NCI-H2107 treated with DMSO at 0.1 percent for 48 hours (cell line): ENCODE results near the gene TP53BP2.
"Not testable (repeated sequence)": the region's sequence is repeated elsewhere in the genome, so short reads cannot be mapped to it uniquely, and the experiment has no call there.

Experiments
- DNase-seq: peaks from one replicate; lab custom pipeline; 2025; ENCODE audit not compliant: unreplicated experiment; lab: John Stamatoyannopoulos, UW

TP53BP2 gene, protein sequence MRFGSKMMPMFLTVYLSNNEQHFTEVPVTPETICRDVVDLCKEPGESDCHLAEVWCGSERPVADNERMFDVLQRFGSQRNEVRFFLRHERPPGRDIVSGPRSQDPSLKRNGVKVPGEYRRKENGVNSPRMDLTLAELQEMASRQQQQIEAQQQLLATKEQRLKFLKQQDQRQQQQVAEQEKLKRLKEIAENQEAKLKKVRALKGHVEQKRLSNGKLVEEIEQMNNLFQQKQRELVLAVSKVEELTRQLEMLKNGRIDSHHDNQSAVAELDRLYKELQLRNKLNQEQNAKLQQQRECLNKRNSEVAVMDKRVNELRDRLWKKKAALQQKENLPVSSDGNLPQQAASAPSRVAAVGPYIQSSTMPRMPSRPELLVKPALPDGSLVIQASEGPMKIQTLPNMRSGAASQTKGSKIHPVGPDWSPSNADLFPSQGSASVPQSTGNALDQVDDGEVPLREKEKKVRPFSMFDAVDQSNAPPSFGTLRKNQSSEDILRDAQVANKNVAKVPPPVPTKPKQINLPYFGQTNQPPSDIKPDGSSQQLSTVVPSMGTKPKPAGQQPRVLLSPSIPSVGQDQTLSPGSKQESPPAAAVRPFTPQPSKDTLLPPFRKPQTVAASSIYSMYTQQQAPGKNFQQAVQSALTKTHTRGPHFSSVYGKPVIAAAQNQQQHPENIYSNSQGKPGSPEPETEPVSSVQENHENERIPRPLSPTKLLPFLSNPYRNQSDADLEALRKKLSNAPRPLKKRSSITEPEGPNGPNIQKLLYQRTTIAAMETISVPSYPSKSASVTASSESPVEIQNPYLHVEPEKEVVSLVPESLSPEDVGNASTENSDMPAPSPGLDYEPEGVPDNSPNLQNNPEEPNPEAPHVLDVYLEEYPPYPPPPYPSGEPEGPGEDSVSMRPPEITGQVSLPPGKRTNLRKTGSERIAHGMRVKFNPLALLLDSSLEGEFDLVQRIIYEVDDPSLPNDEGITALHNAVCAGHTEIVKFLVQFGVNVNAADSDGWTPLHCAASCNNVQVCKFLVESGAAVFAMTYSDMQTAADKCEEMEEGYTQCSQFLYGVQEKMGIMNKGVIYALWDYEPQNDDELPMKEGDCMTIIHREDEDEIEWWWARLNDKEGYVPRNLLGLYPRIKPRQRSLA

GRCh38 chr1:223845810-223846682 lies at the start of gene TP53BP2:
Gene TP53BP2, minus strand, starts transcription at chr1:223845947. Its CDS starts 267 bp downstream, at chr1:223845680.
- DNase-seq, result peak; percentile 83

DNA sequence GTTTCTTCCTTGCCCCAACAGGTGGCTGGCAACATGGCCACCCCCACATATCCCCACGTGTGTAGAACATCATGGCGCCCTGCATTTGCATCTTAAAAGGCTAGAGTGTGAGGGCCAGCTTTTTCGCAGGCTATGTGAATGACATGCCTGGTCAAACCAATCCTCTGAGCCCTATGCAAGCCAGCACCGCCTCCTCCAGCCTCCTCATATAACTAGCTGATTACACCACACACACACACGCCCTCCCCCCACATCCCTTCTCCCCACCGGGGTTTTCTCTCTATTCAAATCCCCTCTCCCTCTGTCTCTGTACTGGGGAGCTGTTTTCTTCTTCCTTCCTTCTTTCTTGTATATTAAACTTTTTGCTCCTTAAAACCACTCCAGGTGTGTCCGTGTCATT lies 44.7 kb upstream of the TP53BP2 start:
- DNase-seq, result not testable (repeated sequence)

- not testable (repeated sequence) for DNase-seq
Observed at GRCh38 chr1:223889319-223889718, 43.6 kb upstream of the TP53BP2 start.

GRCh38 chr1:223887747-223888418 lies 42.1 kb upstream of the TP53BP2 start:
- no peak for DNase-seq

DNA sequence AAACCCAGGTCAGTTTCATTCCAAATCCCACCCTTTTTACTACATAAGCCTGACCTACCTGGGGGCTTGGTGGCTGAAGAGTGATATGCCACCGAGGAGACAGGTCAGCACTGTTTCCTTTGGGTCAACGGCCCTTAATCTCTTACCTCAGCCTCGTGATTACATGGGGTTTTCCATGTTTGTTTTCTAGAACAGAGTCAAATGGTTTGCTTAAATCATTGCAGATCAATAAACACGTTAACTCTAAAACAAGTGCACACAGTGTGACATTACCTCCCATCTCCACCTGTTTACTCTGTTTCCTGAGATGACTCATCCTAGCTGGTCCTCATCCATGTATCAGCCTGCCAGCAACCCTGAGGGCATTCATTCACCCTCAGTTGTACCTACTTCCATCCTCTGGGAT lies 40.8 kb upstream of the TP53BP2 start:
- peak; percentile 75 for DNase-seq

DNA sequence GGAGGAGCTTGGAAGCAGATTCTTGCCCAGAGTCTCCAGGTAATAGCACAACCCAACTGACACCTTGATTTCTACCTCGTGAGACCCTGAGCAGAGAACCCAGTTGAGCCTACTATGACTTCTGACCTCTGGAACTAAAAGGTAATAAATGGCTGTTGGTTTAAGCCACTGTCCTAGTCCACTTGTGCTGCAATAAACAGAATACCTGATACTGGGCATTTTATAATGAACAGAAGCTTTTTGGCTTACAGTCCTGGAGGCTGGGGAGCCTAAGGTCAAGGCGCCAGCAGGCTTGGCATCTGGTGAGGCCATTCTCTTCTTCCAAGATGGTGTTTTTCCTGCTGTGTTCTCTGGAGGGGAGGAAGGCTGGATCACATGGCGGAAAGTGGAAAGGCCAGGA lies 39.9 kb upstream of the TP53BP2 start:
- DNase-seq, result no peak

GRCh38 chr1:223878598-223879325 lies 33.0 kb upstream of the TP53BP2 start:
- DNase-seq, result no peak

DNA sequence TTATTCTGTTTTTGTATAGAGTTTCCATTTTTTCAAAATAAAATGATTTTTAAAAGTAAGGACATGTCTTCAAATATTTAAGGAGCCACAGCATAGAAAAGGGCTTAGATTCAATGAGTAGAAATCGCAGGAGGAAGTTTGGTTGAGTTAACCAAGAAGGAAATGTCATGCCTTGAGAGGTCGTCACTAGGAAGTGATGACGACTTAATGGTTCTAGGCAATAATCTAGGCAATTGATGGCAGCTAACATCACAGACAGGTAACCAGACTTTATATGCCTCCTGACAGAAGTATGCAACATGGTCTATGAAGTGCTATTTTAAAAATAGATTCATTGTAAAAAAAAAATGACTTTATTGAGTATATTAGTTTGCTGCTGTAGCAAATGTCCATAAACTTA lies 32.1 kb upstream of the TP53BP2 start:
- no peak for DNase-seq

DNA sequence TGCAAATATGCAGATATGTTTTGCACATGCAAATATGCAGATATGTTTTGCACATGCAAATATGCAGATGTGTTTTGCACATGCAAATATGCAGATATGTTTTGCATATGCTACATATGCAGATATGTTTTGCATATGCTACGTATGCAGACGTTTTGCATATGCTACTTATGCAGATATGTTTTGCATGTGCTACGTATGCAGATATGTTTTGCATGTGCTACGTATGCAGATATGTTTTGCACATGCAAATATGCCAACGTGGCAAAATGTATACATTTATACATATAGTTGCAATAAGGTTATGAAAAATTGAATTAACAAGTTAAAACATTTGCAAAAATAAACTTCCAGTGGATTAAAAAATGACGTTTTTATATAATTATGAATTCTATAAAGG lies 30.8 kb upstream of the TP53BP2 start:
- DNase-seq, result no peak

- no peak for DNase-seq
Observed at GRCh38 chr1:223873044-223873443, 27.3 kb upstream of the TP53BP2 start.

- DNase-seq, result no peak
Observed at GRCh38 chr1:223872308-223872901, 26.7 kb upstream of the TP53BP2 start.

- no peak for DNase-seq
Observed at GRCh38 chr1:223870617-223871574, 25.1 kb upstream of the TP53BP2 start.

GRCh38 chr1:223864599-223865368 lies 19.0 kb upstream of the TP53BP2 start:
- DNase-seq, result not testable (repeated sequence)

GRCh38 chr1:223864084-223864483 lies 18.3 kb upstream of the TP53BP2 start:
- no peak for DNase-seq

GRCh38 chr1:223861904-223862303 lies 16.2 kb upstream of the TP53BP2 start:
- DNase-seq, result no peak

DNA sequence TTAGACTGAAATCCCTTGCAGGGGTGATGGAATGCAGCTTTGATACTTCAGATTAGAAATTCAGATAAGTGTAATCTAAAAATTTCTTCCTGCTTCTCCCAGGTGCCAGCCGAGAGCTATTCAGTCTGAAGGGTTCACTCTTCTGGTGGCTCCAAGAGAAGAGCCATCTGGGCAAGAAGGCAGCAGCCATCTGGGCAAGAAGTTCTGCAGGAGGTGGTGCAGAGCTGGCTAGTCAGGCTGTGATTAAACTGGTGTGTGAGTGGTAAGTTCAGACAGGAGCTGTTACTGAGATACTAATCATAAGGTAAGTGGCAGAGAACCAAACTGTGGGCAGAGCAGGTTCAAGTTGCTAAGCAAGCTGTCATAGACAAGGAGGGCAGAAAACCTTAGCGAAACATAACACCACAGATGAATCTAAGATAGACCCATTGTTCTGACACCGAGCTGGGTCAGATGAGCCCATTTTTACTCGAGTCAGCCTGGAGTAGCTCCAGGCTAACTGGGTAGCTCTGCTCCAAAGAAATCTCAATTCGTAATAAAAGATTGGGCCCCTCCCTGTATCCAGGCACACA lies 14.4 kb upstream of the TP53BP2 start:
- DNase-seq, result no peak

DNA sequence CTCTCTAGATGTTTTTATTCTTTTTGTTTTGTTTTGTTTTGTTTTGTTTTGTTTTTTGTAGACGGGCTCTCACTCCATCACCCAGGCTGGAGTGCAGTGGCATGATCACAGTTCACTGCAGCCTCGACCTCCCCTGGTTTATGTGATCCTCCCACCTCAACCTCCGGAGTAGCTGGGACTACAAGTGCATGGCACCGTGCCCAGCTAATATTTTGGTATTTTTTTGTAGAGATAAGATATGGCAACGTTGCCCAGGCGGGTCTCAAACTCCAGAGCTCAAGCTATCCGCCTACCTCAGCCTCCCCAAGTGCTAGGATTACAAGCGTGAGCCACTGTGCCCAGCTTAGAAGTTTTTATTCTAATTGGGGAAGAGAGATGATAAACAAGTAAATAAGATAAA lies 13.3 kb upstream of the TP53BP2 start:
- DNase-seq, result no peak
